GM18868 (cell line): Measurements from ENCODE around the gene ATP2C2.

Source experiments
- ATAC-seq: cut with Tn5 transposase; IDR thresholded peaks from one replicate; pipeline ENCODE4 v1.9.1; 2021; ENCODE audit warnings: mild to moderate bottlenecking, moderate library complexity; ENCODE audit not compliant: unreplicated experiment

Gene ATP2C2

GRCh38 chr16:84366208-84366607, 2.1 kb upstream of the ATP2C2 start:
- ATAC-seq = no peak

GRCh38 chr16:84367297-84367680, 1.0 kb upstream of the ATP2C2 start:
- ATAC-seq = no peak

- ATAC-seq = no peak
Measured at GRCh38 chr16:84367750-84368307, 509 bp upstream of the ATP2C2 start.

GRCh38 chr16:84369105-84369504, 767 bp downstream of the ATP2C2 start:
- ATAC-seq = no peak

- no peak for ATAC-seq
Measured at GRCh38 chr16:84369938-84370627, 1.7 kb downstream of the ATP2C2 start.

GRCh38 chr16:84370723-84371552, 2.6 kb downstream of the ATP2C2 start:
- no peak for ATAC-seq

- no peak for ATAC-seq
Measured at GRCh38 chr16:84371553-84371865, 3.2 kb downstream of the ATP2C2 start.

- ATAC-seq = no peak
Measured at GRCh38 chr16:84373907-84374489, 5.7 kb downstream of the ATP2C2 start.

- no peak for ATAC-seq
Measured at GRCh38 chr16:84378099-84378498, 9.8 kb downstream of the ATP2C2 start.

GRCh38 chr16:84378567-84378966, 10.2 kb downstream of the ATP2C2 start:
- ATAC-seq = no peak

GRCh38 chr16:84379008-84379708, 10.8 kb downstream of the ATP2C2 start:
- no peak for ATAC-seq

GRCh38 chr16:84379709-84380362, 11.5 kb downstream of the ATP2C2 start:
- no peak for ATAC-seq

- ATAC-seq = no peak
Measured at GRCh38 chr16:84380405-84380804, 12.1 kb downstream of the ATP2C2 start.

- no peak for ATAC-seq
Measured at GRCh38 chr16:84382396-84382795, 14.1 kb downstream of the ATP2C2 start.

- no peak for ATAC-seq
Measured at GRCh38 chr16:84383106-84383505, 14.8 kb downstream of the ATP2C2 start.

- no peak for ATAC-seq
Measured at GRCh38 chr16:84386047-84386446, 17.7 kb downstream of the ATP2C2 start.

GRCh38 chr16:84387021-84387420, 18.7 kb downstream of the ATP2C2 start:
- no peak for ATAC-seq

GRCh38 chr16:84390131-84390785, 21.9 kb downstream of the ATP2C2 start:
- ATAC-seq = no peak

GRCh38 chr16:84391151-84392030, 23.1 kb downstream of the ATP2C2 start:
- ATAC-seq = no peak
